Astrocyte of the cerebellum (primary cell): Measurements from ENCODE around the gene SNN.

Experiments
- DNase-seq: peaks from one replicate; pipeline ENCODE4 v3.0.0-alpha.2; 2011; ENCODE audit warnings: low read depth
- H3K4me3 ChIP-seq: 2 replicates; pipeline ENCODE4 v1.5.1; 2011; ENCODE audit warnings: mild to moderate bottlenecking, low read depth, low read length, moderate library complexity
- in situ Hi-C: cut with HindIII; loops from 2 replicates; pipeline ENCODE4 v1.10.0; 2017; ENCODE audit warnings: low sequenced_read_pairs
- TF ChIP-seq, protein P1 (sequence below): IDR thresholded peaks from 2 replicates; pipeline ENCODE4 v1.5.1; 2012; ENCODE audit warnings: low read length, low read depth, moderate library complexity, mild to moderate bottlenecking; ENCODE audit errors: missing control alignments

The SNN gene

DNA sequence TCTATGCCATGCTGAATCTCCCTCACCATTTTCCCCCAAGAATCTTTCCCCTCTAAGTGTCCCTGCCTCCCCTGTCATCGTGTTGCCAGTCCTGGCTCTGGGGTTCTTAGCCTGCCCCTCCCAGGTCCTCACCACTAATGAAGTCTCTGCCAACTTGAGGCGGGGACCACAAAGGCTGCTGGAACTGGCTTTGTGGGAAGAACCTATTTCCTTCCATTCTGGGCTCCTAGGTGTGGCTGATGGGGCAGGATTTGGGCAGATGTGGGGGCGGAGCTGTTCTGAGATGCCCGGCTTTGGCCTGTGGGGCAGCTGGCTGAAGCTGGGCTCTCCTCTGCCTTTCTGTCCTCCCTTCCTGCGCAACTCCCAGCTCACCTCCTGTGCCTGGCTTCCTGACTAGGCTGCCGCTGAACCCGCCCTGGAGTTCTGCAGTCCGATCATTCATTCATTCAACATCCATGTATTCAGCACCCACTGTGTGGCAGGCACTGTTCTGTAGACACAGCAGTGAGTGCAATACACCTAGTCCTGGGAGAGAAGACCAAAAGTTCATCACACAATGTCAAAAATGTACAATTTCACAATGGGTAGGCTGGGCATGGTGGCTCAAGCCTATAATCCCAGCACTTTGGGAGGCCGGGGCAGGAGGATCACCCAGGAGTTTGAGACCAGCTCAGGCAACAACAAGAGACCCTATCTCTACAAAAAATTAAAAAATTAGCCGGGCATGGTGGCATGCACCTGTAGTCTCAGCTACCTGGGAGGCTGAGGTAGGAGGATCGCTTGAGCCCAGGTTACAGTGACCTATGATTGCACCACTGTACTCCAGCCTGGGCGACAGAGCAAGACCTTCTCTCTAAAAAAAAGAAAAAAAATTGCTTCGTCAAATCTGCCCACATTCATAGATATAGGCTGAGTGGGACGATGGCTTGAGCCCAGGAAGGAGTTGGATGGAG, 1.9 kb upstream of the SNN start:
- DNase-seq = no peak
- in situ Hi-C loops = no loop called here
- no peak overlapping the region for H3K4me3 ChIP-seq
- TF ChIP-seq, protein P1, sequence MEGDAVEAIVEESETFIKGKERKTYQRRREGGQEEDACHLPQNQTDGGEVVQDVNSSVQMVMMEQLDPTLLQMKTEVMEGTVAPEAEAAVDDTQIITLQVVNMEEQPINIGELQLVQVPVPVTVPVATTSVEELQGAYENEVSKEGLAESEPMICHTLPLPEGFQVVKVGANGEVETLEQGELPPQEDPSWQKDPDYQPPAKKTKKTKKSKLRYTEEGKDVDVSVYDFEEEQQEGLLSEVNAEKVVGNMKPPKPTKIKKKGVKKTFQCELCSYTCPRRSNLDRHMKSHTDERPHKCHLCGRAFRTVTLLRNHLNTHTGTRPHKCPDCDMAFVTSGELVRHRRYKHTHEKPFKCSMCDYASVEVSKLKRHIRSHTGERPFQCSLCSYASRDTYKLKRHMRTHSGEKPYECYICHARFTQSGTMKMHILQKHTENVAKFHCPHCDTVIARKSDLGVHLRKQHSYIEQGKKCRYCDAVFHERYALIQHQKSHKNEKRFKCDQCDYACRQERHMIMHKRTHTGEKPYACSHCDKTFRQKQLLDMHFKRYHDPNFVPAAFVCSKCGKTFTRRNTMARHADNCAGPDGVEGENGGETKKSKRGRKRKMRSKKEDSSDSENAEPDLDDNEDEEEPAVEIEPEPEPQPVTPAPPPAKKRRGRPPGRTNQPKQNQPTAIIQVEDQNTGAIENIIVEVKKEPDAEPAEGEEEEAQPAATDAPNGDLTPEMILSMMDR = no peak

- no peak overlapping the region for H3K4me3 ChIP-seq
- no peak for DNase-seq
- in situ Hi-C loops = no loop called here
- TF ChIP-seq, protein P1 = no peak
Observed at GRCh38 chr16:11667221-11667823, 933 bp upstream of the SNN start.

- TF ChIP-seq, protein P1 = no peak
- no peak for DNase-seq
- peak overlapping the region; percentile 77 for H3K4me3 ChIP-seq
- in situ Hi-C loops = no loop called here
Observed at GRCh38 chr16:11668623-11669379, 546 bp downstream of the SNN start.

GRCh38 chr16:11669380-11670146, 1.3 kb downstream of the SNN start:
- peak overlapping the region; percentile 77 for H3K4me3 ChIP-seq
- TF ChIP-seq, protein P1 = no peak
- in situ Hi-C loops = loop anchor here (5.0 kb wide), 1 partner anchor 73 kb away; the partner anchor contains the start of gene TXNDC11
- DNase-seq = no peak

DNA sequence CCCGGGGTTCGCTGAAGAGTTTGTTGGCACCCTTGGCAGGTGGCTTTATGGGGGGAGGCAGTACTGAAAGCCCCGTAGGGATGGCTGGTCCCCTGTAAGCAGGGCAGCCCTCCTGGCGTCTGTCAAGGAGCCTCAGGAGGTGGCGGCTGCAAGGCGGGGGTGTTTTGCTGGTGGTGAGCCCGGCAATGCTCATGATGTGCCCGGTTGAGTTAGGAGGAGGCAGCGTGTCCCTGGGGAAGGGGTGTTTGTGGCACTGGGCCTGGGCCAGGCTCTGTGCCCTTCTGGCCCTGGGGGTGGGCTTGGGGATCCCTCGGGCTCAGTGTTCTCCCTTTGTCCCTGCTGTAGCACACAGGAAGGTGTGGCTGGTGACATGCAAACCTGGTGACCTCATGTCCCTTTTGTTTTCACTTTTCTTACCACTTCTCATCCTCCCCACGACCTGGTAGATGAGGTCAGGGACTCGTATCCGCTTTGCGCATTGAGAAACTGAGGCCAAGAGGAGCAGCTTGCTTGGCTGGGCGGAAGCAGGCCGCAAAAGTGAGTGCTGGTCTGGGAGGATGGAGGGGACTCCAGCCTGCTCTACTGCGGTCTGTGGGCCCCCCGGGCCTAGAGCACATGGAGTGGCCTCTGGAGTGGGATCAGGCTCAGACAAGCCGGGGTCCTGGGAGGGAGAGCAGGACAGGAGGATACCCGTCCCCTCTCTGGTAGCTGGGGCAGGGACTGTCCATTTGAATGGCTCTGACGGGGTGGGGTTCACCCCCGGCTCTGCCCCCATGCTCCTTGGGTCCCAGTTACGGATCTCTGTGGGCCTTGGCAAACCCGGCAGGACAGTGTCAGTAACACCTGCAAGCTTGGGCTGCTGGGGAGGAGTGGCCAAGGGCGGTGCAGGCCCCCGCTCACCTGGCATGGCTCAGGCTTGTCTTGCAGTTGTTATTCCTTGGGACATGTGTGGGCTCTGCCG, 2.2 kb downstream of the SNN start:
- peak overlapping the region; percentile 77 for H3K4me3 ChIP-seq
- TF ChIP-seq, protein P1 = no peak
- in situ Hi-C loops = loop anchor here (5.0 kb wide), 1 partner anchor 72 kb away; the partner anchor contains the start of gene TXNDC11
- no peak for DNase-seq
